ENCODE results near the gene THSD4. TPM values are rescaled to one million over a fixed set of nuclear protein-coding genes. Genes with fewer than 3 reads are reported as not detected.

Gene THSD4
- polyA plus RNA-seq, 1 donor from 2014 or later = 0.46 TPM

DNA sequence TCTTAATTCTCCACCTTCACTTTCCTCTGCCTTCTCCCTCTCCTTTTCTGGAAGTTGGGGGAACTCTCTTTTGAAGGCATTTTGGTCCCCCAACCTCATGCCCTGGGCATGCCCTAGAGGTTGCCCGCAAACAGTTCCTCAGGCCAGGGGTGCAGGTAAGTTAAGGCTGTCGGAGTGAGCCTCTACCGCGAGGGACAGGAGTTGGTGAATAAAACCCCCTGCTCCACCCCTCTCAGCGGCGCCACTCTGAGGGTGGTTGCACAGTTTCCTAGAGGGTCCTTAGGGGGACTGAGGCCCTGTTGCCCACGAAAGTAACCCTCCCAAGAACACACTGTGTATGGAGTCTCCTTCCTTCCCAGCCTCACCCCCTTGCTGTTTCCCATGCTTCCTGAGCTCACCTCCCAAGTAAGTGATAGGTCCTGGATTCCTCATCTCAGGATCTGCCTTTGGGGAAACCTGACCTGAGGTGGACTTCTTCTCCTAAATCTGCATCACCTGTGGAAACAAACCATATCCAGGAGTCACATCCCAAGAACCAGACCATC, 23.1 kb upstream of the THSD4 start:
- no peaks in the 10 kb centered on the region for H3K79me2 ChIP-seq (replicated peaks; ENCODE audit: insufficient read depth, low read length)
- H4K20me1 ChIP-seq (ENCODE audit: insufficient read depth) = no peaks in the 10 kb centered on the region
- H3K9ac ChIP-seq (ENCODE audit: low read length) = no peak overlapping the region
- no peak overlapping the region for H2AFZ ChIP-seq (ENCODE audit: low read depth, low read length)
- H3F3A ChIP-seq (ENCODE audit: insufficient read depth, low read length, poor library complexity, severe bottlenecking) = no peaks in the 10 kb centered on the region
- no peaks in the 10 kb centered on the region for H3K9me2 ChIP-seq (ENCODE audit: insufficient read depth, low read length)
- no peak overlapping the region for H3K27ac ChIP-seq (ENCODE audit: low read length)
- H3K27me3 ChIP-seq (ENCODE audit: insufficient read depth, low read depth, low read length) = no peaks in the 10 kb centered on the region
- H3K36me3 ChIP-seq (ENCODE audit: insufficient read depth, low read length) = no peaks in the 10 kb centered on the region
- TF ChIP-seq, protein P1, sequence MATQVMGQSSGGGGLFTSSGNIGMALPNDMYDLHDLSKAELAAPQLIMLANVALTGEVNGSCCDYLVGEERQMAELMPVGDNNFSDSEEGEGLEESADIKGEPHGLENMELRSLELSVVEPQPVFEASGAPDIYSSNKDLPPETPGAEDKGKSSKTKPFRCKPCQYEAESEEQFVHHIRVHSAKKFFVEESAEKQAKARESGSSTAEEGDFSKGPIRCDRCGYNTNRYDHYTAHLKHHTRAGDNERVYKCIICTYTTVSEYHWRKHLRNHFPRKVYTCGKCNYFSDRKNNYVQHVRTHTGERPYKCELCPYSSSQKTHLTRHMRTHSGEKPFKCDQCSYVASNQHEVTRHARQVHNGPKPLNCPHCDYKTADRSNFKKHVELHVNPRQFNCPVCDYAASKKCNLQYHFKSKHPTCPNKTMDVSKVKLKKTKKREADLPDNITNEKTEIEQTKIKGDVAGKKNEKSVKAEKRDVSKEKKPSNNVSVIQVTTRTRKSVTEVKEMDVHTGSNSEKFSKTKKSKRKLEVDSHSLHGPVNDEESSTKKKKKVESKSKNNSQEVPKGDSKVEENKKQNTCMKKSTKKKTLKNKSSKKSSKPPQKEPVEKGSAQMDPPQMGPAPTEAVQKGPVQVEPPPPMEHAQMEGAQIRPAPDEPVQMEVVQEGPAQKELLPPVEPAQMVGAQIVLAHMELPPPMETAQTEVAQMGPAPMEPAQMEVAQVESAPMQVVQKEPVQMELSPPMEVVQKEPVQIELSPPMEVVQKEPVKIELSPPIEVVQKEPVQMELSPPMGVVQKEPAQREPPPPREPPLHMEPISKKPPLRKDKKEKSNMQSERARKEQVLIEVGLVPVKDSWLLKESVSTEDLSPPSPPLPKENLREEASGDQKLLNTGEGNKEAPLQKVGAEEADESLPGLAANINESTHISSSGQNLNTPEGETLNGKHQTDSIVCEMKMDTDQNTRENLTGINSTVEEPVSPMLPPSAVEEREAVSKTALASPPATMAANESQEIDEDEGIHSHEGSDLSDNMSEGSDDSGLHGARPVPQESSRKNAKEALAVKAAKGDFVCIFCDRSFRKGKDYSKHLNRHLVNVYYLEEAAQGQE (IDR thresholded peaks at IDR 0.05; ENCODE audit: borderline replicate concordance) = no peak
- TF ChIP-seq TAF1 (IDR thresholded peaks at IDR 0.05; ENCODE audit: low read depth) (no peak), SMC3 (conservative IDR thresholded peaks at IDR 0.05; ENCODE audit: poor library complexity) (no peak), RAD21 (conservative IDR thresholded peaks at IDR 0.05) (no peak)
- no peak overlapping the region for H3K4me2 ChIP-seq (ENCODE audit: low read length)
- no peak overlapping the region for H3K4me3 ChIP-seq (ENCODE audit: low read length)
- no peaks in the 10 kb centered on the region for H3K9me3 ChIP-seq (ENCODE audit: low read length)

DNA sequence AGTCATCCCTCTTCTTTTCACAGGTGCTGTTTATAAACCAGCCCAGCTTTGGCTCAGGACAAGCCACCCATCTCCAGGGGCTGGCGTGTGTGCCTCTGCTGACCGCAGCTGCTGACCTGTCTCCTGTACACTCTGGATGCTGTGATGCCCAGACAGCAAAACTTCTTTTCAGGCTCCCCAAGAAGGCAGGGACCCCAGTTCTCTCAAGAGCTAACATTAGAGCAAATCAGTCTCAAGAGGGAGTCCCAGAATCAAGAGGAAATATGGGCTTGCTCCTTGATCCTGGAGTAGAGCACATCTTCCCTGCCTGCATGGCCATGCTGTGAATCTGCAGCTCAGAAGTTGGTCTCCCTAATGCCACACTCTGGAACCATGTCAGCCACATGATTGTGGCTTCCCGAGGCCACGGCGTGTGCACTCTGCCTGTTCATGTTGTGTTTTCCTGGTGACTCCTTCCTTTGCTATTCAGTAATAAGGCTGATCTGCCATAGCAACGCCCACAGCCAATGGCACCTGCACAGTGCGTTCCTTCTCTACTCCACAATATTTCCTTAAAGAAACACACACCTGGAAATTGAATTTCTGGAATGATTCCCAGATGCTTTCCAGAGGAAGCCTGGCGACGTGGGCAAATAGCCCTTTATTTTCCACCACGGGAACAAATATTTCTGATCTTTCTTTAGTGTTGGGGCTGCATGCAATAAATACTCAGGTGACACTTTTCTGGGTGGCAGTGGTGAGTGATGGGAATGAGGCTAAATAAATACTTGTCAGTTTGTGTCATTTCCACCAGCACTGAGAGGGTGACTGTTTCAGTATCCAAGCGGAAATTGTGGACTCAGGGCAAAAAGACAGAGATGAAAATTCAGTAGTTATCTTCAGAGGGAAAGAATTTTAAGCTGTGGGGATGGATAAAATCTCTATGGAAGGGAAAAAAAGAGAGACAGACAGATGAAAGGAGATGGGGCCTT, 21.9 kb upstream of the THSD4 start:
- TF ChIP-seq EP300 (conservative IDR thresholded peaks at IDR 0.05; ENCODE audit: poor library complexity, severe bottlenecking) (no peak), SMC3 (conservative IDR thresholded peaks at IDR 0.05; ENCODE audit: poor library complexity) (no peak), EZH2 (IDR thresholded peaks at IDR 0.05; ENCODE audit: borderline replicate concordance, insufficient read depth, low read length, poor library complexity, severe bottlenecking) (no peak), RAD21 (conservative IDR thresholded peaks at IDR 0.05) (no peak), TAF1 (IDR thresholded peaks at IDR 0.05; ENCODE audit: low read depth) (no peak)
- TF ChIP-seq, protein P1 (IDR thresholded peaks at IDR 0.05; ENCODE audit: borderline replicate concordance) = no peak
- H2AFZ ChIP-seq (ENCODE audit: low read depth, low read length) = no peak overlapping the region

More for the DNA sequence above, 21.9 kb upstream of the THSD4 start:
- no peaks in the 10 kb centered on the region for H3K36me3 ChIP-seq (ENCODE audit: insufficient read depth, low read length)
- H3K4me2 ChIP-seq (ENCODE audit: low read length) = no peak overlapping the region
- no peaks in the 10 kb centered on the region for H3K9me3 ChIP-seq (ENCODE audit: low read length)
- no peak overlapping the region for H3K9ac ChIP-seq (ENCODE audit: low read length)
- no peaks in the 10 kb centered on the region for H3K27me3 ChIP-seq (ENCODE audit: insufficient read depth, low read depth, low read length)
- H3K4me3 ChIP-seq (ENCODE audit: low read length) = no peak overlapping the region
- no peak overlapping the region for H3K27ac ChIP-seq (ENCODE audit: low read length)
- no peaks in the 10 kb centered on the region for H3K79me2 ChIP-seq (replicated peaks; ENCODE audit: insufficient read depth, low read length)
- no peaks in the 10 kb centered on the region for H4K20me1 ChIP-seq (ENCODE audit: insufficient read depth)
- H3F3A ChIP-seq (ENCODE audit: insufficient read depth, low read length, poor library complexity, severe bottlenecking) = no peaks in the 10 kb centered on the region
- no peaks in the 10 kb centered on the region for H3K9me2 ChIP-seq (ENCODE audit: insufficient read depth, low read length)

Measured in neural cell (in vitro differentiated cells).